ENCODE results near the gene HSD17B3.
"Not testable (repeated sequence)": the region's sequence is repeated elsewhere in the genome, so short reads cannot be mapped to it uniquely, and the experiment has no call there.

Gene HSD17B3

DNA sequence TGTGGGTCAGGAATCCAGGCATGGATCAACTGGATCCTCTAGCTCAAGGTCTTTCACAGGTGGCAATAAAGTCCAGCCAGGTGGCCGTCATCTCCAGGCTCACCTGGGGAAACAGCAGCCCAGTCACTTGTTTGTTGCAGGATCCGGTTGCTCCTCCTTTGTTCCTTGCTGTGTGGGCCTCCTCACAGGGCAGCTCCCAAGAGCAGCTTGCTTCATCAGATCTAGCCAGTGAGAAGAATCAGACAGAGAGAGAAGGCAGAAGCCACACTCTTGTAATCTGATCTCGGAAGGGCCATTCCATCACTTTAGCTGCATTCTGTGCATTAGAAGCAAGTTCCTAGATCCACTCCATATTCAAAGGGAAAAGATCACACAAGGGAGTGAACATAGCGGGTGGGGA lies 3.2 kb upstream of the HSD17B3 start:
- DNase-seq: no peak

- no peak for DNase-seq
These were observed 2.3 kb upstream of the HSD17B3 start for GRCh38 chr9:96304230-96304629.

DNA sequence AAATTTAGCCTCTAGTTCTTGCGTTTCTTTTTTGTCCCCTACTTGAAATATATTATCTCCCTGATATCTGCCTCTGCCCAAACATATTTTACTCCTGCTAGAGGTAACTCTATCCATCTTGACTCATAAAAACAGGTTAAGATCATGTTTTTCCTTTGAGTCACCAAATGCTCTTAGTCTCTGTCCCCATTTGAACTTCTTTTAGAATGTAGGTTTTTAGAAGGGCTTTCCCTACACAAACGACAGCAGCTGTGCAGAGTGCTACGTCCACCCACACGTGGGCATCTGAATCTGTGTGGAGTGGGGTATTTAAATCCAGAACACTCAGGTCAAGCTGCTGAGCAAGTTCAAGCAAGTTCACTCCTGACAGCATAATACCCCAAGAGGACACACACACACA lies 2.2 kb downstream of the HSD17B3 start:
- DNase-seq: no peak

DNA sequence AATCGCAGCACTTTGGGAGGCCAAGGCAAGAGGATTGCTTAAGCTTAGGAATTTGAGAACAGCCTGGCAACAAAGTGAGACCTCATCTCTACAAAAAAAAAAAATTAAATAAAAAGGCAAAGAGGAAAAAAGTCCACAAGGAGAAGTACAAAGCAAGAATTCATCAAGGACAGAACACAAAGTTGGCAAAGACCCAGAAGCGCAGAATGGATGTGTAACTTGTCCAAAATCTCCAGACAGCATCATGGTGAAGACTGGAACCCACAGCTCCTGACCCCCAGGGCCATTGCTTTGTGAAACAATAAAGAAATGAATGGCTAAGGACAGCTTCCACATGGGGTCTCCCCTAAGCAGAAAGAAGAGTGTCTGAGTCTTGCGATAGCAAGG lies 7.8 kb downstream of the HSD17B3 start:
- DNase-seq: no peak

DNA sequence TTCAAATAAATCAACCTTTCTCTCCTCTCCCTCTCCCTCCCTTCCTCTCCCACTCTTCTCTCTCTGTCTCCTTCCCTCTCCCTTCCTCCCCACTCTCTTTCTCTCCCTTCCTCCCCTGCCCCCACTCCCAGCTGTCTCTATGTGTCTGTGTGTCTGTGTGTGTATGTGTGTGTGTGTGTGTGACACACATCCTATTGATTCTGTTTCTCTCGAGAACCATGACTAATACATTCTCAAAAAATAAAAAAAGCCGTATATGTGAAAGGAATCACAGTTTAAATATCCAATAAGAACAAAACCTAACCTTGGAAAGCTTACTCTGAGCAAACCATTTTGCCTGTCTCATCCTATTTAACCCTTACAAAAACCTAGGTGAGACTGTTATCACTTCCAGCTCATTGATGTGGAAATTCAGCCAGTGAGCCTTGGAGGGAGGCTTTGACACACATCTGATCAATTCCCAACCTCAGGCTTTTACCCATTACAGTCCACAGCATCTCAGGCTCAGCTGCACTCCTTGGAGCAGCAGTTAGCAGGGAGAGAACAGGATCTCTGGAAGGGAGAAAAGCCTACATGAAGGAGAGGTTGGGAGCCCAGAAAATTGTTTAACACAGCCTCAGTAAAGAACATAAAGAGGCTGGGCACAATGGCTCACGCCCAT lies 8.3 kb downstream of the HSD17B3 start:
- DNase-seq: no peak

GRCh38 chr9:96289392-96289791 lies 12.6 kb downstream of the HSD17B3 start:
- no peak for DNase-seq

DNA sequence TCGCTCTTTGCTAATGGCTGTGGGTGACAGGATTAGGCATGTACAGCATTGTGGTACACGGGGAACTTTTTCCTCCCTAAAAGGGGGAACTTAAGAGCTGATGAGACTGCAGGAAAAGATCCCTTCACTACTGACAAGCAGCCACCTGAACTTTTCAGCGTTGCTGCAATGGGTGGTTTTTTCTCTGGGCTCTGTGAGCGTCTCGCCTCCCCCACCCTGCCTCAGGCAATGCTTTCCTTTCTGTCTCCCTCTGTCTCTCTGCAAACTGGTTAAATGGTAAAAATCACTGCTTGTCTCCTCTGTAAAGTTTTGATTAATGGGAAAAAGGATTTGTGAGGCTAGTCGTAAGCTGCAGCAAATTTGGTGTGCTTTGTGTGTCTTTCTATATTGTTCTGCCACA lies 20.3 kb downstream of the HSD17B3 start:
- DNase-seq: no peak

- no peak for DNase-seq
These were observed 22.0 kb downstream of the HSD17B3 start for GRCh38 chr9:96279932-96280331.

DNA sequence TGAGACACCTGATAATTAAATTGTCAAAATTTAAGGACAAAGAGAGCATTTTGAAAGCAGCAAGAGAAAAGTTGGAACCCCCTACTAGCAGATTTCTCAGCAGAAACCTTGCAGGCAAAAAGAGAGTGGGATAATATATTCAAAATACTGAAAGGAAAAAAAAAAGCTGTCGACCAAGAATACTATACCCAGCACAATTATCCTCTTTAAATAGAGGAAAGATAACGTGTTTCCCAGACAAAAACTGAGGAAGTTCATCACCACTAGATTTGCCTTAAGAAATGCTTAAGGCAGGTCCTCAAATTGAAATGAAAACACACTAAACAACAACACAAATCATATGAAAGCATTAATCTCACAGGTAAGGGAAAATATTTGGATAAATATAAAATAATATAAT lies 27.0 kb downstream of the HSD17B3 start:
- no peak for DNase-seq

DNA sequence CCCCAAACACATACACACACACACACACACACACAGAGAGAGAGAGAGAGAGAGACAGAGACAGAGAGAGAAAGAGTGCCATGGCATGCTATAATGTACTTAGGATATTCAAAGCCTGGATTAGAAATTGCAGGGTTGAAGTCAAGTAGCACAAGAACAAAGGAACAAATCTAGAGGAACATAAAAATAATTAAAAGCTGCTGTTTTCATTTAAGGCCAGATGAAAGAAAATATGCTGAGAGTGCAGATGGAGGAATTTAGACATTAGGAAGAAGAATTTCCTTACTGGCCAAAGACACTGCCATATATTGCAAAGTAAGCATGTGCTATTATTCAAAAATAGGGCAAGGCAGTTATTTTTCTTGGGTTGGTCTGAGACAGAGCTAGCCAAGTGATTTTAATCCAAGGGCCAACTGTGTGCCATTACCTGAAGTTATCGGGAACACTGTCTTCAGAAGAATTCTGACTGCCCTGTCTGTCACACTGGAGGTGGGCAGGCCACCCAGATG lies 31.7 kb downstream of the HSD17B3 start:
- no peak for DNase-seq

- DNase-seq: no peak
These were observed 43.0 kb downstream of the HSD17B3 start for GRCh38 chr9:96258967-96259366.

- DNase-seq: no peak
These were observed 45.2 kb downstream of the HSD17B3 start for GRCh38 chr9:96256800-96257199.

- no peak for DNase-seq
These were observed 46.3 kb downstream of the HSD17B3 start for GRCh38 chr9:96255698-96256097.

- DNase-seq: no peak
These were observed 48.8 kb downstream of the HSD17B3 start for GRCh38 chr9:96253059-96253696.

GRCh38 chr9:96251451-96251850 lies 50.5 kb downstream of the HSD17B3 start:
- DNase-seq: no peak

- DNase-seq: no peak
These were observed 52.2 kb downstream of the HSD17B3 start for GRCh38 chr9:96249746-96250145.

GRCh38 chr9:96246267-96246671 lies 55.7 kb downstream of the HSD17B3 start:
- DNase-seq: no peak

DNA sequence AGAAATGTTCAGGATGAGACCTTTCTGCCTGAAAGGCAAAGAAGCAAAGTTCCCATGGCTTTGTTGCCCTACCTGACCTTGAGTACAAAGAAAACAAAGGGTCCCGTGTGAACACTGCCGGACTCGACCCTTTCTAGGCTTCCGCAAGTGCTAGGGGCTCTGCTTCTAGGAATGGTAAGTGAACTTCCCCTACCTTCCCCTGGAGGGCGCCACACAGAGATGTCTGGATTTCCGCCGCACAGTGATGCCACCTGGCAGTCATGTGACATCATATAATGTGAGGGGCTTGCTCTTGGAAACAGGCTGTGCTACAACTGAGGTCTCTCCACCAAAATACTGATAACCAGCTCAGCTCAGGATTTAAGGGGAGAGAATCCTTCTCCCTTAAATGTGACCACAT lies 56.6 kb downstream of the HSD17B3 start:
- DNase-seq: no peak

- no peak for DNase-seq
These were observed 58.2 kb downstream of the HSD17B3 start for GRCh38 chr9:96243778-96244177.

GRCh38 chr9:96242811-96243210 lies 59.2 kb downstream of the HSD17B3 start:
- DNase-seq: no peak

- peak; percentile 12 for DNase-seq
These were observed 60.6 kb downstream of the HSD17B3 start for GRCh38 chr9:96241391-96241809.

DNA sequence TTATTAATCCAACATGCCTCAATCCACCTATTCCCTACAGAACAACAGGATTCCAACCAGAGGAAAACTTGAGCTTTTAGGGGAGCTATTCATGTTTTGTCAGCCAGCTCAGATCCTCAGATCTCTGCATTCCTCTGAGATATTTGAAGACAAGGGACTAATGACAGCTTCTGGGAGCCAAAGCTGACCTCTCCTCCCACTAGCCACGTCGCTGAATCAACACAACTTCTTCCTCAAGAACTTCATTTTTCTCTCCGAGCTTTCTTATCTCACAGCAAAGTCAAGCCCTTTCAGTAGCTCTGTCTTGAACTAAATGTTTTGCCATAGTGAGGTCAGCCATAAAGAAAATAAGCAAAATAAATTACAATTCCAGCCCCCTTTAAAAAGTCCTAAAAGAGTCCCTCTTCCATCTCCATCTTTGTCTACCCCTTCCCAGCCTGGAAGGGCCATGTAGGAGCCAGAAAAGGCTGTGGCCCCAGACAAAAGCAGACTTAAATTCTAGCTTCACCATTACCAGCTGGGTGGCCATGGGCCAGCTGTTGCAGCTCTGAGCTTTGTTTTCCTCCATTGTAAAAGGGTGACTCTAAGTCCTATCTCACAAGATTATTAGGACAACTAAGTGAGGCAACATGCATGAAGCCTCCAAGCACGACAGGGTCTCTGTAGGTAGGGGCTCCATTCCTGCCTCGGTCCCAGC lies 65.0 kb downstream of the HSD17B3 start:
- DNase-seq: no peak

GRCh38 chr9:96236337-96236736 lies 65.6 kb downstream of the HSD17B3 start:
- DNase-seq: not testable (repeated sequence)
